ENCODE measurements around the gene PHACTR2. TPM values are rescaled to one million over a fixed set of nuclear protein-coding genes. Genes with fewer than 3 reads are reported as not detected.

PHACTR2 gene
- total and polyA plus RNA-seq, 2 of the 13 experiments (the other 11 are each of a cell fraction or from before 2014, with no cell fraction given) = 11.3 to 28.2 TPM

DNA sequence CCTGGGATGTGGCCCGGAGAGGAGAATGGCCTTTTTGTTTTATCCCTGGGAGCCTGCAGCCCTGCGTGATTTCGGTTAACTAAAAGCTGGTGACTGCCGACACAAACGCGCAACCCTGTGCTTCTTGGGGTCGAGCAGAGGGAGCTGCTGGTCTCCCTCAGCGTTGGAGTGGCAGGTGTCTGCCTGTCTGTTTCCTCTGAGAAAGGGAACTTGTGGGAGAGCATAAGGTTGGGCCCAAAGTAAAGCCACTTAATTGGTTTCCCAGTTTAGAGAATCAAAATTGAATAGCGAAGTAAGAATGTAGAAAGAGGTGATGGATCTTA lies 165.9 kb downstream of the PHACTR2 start (continued):
- TF ChIP-seq, protein P1, sequence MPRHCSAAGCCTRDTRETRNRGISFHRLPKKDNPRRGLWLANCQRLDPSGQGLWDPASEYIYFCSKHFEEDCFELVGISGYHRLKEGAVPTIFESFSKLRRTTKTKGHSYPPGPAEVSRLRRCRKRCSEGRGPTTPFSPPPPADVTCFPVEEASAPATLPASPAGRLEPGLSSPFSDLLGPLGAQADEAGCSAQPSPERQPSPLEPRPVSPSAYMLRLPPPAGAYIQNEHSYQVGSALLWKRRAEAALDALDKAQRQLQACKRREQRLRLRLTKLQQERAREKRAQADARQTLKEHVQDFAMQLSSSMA (CRISPR knock-in tag; IDR thresholded peaks at IDR 0.05) = no peak
- TF ChIP-seq HOXA7 (CRISPR knock-in tag; IDR thresholded peaks at IDR 0.05) (no peak), ZNF501 (CRISPR knock-in tag; IDR thresholded peaks at IDR 0.05) (peak; percentile 17; the same call in 1 of the 2 replicates), ZBTB42 (CRISPR knock-in tag; IDR thresholded peaks at IDR 0.05) (0 out of 2 replicates have a peak, but pooled peaks have one; percentile 5), JUNB (CRISPR knock-in tag; IDR thresholded peaks at IDR 0.05; ENCODE audit: borderline replicate concordance) (no peak), ZNF431 (CRISPR knock-in tag; IDR thresholded peaks at IDR 0.05; ENCODE audit: borderline replicate concordance, low read depth) (no peak), SOX13 (IDR thresholded peaks at IDR 0.05) (no peak), SOX13 (CRISPR knock-in tag; conservative IDR thresholded peaks at IDR 0.05 in 1 of 2, IDR thresholded peaks at IDR 0.05 in 1 of 2) (no peak), PCBP2 (optimal IDR thresholded peaks at IDR 0.05; ENCODE audit: low read depth, low read length, poor library complexity, severe bottlenecking) (no peak), KDM2A (CRISPR knock-in tag; IDR thresholded peaks at IDR 0.05; ENCODE audit: borderline replicate concordance, low read depth) (no peak), ZNF775 (CRISPR knock-in tag; IDR thresholded peaks at IDR 0.05; ENCODE audit: borderline replicate concordance) (peak; percentile 0; the same call in 1 of the 2 replicates), ZNF816 (CRISPR knock-in tag; IDR thresholded peaks at IDR 0.05; ENCODE audit: borderline replicate concordance) (no peak), ZNF432 (CRISPR knock-in tag; IDR thresholded peaks at IDR 0.05; ENCODE audit: borderline replicate concordance) (no peak), CHD4 (IDR thresholded peaks at IDR 0.05; ENCODE audit: borderline replicate concordance, low read length) (no peak), HNF4A (CRISPR knock-in tag; IDR thresholded peaks at IDR 0.05) (no peak), ZNF33B (CRISPR knock-in tag; IDR thresholded peaks at IDR 0.05) (no peak; the same call in 1 of the 2 replicates)
- TF ChIP-seq, protein P2, sequence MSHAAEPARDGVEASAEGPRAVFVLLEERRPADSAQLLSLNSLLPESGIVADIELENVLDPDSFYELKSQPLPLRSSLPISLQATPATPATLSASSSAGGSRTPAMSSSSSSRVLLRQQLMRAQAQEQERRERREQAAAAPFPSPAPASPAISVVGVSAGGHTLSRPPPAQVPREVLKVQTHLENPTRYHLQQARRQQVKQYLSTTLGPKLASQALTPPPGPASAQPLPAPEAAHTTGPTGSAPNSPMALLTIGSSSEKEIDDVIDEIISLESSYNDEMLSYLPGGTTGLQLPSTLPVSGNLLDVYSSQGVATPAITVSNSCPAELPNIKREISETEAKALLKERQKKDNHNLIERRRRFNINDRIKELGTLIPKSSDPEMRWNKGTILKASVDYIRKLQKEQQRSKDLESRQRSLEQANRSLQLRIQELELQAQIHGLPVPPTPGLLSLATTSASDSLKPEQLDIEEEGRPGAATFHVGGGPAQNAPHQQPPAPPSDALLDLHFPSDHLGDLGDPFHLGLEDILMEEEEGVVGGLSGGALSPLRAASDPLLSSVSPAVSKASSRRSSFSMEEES (CRISPR knock-in tag; IDR thresholded peaks at IDR 0.05) = no peak
- TF ChIP-seq, protein P3, sequence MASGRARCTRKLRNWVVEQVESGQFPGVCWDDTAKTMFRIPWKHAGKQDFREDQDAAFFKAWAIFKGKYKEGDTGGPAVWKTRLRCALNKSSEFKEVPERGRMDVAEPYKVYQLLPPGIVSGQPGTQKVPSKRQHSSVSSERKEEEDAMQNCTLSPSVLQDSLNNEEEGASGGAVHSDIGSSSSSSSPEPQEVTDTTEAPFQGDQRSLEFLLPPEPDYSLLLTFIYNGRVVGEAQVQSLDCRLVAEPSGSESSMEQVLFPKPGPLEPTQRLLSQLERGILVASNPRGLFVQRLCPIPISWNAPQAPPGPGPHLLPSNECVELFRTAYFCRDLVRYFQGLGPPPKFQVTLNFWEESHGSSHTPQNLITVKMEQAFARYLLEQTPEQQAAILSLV (CRISPR knock-in tag; IDR thresholded peaks at IDR 0.05; ENCODE audit: borderline replicate concordance) = no peak
- TF ChIP-seq, protein P4, sequence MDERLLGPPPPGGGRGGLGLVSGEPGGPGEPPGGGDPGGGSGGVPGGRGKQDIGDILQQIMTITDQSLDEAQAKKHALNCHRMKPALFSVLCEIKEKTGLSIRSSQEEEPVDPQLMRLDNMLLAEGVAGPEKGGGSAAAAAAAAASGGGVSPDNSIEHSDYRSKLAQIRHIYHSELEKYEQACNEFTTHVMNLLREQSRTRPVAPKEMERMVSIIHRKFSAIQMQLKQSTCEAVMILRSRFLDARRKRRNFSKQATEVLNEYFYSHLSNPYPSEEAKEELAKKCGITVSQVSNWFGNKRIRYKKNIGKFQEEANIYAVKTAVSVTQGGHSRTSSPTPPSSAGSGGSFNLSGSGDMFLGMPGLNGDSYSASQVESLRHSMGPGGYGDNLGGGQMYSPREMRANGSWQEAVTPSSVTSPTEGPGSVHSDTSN (CRISPR knock-in tag; IDR thresholded peaks at IDR 0.05) = no peak; the same call in 1 of the 2 replicates
- TF ChIP-seq, protein P5, sequence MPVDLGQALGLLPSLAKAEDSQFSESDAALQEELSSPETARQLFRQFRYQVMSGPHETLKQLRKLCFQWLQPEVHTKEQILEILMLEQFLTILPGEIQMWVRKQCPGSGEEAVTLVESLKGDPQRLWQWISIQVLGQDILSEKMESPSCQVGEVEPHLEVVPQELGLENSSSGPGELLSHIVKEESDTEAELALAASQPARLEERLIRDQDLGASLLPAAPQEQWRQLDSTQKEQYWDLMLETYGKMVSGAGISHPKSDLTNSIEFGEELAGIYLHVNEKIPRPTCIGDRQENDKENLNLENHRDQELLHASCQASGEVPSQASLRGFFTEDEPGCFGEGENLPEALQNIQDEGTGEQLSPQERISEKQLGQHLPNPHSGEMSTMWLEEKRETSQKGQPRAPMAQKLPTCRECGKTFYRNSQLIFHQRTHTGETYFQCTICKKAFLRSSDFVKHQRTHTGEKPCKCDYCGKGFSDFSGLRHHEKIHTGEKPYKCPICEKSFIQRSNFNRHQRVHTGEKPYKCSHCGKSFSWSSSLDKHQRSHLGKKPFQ (CRISPR knock-in tag; IDR thresholded peaks at IDR 0.05; ENCODE audit: insufficient replicate concordance) = no peak
- TF ChIP-seq, protein P6, sequence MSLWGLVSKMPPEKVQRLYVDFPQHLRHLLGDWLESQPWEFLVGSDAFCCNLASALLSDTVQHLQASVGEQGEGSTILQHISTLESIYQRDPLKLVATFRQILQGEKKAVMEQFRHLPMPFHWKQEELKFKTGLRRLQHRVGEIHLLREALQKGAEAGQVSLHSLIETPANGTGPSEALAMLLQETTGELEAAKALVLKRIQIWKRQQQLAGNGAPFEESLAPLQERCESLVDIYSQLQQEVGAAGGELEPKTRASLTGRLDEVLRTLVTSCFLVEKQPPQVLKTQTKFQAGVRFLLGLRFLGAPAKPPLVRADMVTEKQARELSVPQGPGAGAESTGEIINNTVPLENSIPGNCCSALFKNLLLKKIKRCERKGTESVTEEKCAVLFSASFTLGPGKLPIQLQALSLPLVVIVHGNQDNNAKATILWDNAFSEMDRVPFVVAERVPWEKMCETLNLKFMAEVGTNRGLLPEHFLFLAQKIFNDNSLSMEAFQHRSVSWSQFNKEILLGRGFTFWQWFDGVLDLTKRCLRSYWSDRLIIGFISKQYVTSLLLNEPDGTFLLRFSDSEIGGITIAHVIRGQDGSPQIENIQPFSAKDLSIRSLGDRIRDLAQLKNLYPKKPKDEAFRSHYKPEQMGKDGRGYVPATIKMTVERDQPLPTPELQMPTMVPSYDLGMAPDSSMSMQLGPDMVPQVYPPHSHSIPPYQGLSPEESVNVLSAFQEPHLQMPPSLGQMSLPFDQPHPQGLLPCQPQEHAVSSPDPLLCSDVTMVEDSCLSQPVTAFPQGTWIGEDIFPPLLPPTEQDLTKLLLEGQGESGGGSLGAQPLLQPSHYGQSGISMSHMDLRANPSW (CRISPR knock-in tag; IDR thresholded peaks at IDR 0.05; ENCODE audit: borderline replicate concordance) = no peak

Measured in HepG2 (cell line).